Medulla oblongata (tissue), 1 donor: ENCODE results near the gene VAPA.

Experiments used
- DNase-seq: peaks from one replicate; pipeline ENCODE4 v3.0.0-alpha.2; 2015; ENCODE audit errors: extremely low spot score

The VAPA gene

GRCh38 chr18:9973470-9973869 is 59.7 kb downstream of the VAPA start:
- no peak for DNase-seq

- DNase-seq = no peak
Measured at GRCh38 chr18:9974279-9974915, 60.6 kb downstream of the VAPA start.

GRCh38 chr18:9975658-9976057 is 61.8 kb downstream of the VAPA start:
- DNase-seq = no peak

- no peak for DNase-seq
Measured at GRCh38 chr18:9982711-9983110, 68.9 kb downstream of the VAPA start.

- no peak for DNase-seq
Measured at GRCh38 chr18:9984080-9984479, 70.3 kb downstream of the VAPA start.

GRCh38 chr18:9985641-9986040 is 71.8 kb downstream of the VAPA start:
- DNase-seq = no peak

GRCh38 chr18:9986156-9986930 is 72.5 kb downstream of the VAPA start:
- DNase-seq = no peak

GRCh38 chr18:9987345-9987744 is 73.5 kb downstream of the VAPA start:
- DNase-seq = no peak

- peak; percentile 81 for DNase-seq
Measured at GRCh38 chr18:9987931-9988330, 74.1 kb downstream of the VAPA start.

- DNase-seq = no peak
Measured at GRCh38 chr18:9988665-9989064, 74.8 kb downstream of the VAPA start.

GRCh38 chr18:9989481-9989880 is 75.7 kb downstream of the VAPA start:
- DNase-seq = no peak

GRCh38 chr18:9991011-9992000 is 77.5 kb downstream of the VAPA start:
- no peak for DNase-seq

GRCh38 chr18:9992300-9992972 is 78.6 kb downstream of the VAPA start:
- DNase-seq = no peak

- no peak for DNase-seq
Measured at GRCh38 chr18:9992973-9993520, 79.2 kb downstream of the VAPA start.

- peak; percentile 38 for DNase-seq
Measured at GRCh38 chr18:9993521-9994025, 79.8 kb downstream of the VAPA start.

- no peak for DNase-seq
Measured at GRCh38 chr18:9994026-9994570, 80.3 kb downstream of the VAPA start.

GRCh38 chr18:9994701-9995235 is 81.0 kb downstream of the VAPA start:
- DNase-seq = no peak

GRCh38 chr18:9995631-9996030 is 81.8 kb downstream of the VAPA start:
- no peak for DNase-seq

- no peak for DNase-seq
Measured at GRCh38 chr18:9996094-9996493, 82.3 kb downstream of the VAPA start.

- DNase-seq = no peak
Measured at GRCh38 chr18:9997711-9998110, 83.9 kb downstream of the VAPA start.

- DNase-seq = no peak
Measured at GRCh38 chr18:9998330-9998729, 84.5 kb downstream of the VAPA start.
